ENCODE measurements around the gene HOXD1. TPM values are rescaled to one million over a fixed set of nuclear protein-coding genes. Genes with fewer than 3 reads are reported as not detected.

HOXD1 gene
- total RNA-seq, 4 donors from 2014 or later: 0.11 to 0.40 TPM; not detected in 2

DNA sequence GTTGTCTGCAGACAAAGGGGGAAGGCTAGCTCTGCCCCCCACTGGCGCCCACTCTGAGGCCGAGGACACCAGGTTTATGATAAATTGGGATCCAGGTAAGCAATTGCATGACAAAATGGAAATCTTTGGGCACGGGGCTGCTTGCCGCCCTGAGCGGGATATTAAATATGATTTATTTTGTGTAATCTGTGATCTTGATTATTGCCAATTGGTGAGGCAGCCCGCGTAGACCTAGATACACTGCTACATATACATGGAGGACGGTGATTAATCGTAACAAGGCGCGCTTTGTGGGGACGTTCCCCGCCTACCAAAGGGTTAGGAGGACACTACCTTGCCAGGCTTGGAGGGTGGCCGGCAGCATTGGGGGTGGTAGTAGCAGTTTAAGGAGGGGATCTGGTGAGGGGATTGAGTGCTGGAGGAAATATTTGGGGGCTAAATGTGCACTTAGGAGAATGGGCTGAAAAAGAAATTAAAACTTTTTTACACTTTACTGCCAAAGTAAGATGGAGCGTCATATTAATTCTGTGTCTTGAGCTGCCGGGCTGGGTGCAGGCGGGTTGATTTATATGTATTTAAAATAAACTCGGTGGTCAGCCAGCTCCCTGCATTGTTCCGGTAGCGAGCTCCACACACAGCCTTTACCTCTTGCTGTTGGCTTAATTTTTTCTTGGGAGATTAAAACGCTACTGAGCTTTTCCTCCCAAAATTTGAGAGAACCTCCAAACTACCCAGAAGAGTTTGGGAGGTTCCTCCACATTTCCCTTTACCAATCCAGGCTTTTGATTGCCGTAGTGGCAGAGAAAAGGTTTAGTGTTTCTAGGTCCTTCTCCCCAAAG lies 27.3 kb upstream of the HOXD1 start:
- no peak for TF ChIP-seq POLR2A (IDR thresholded peaks at IDR 0.05)
- TF ChIP-seq, protein P1, sequence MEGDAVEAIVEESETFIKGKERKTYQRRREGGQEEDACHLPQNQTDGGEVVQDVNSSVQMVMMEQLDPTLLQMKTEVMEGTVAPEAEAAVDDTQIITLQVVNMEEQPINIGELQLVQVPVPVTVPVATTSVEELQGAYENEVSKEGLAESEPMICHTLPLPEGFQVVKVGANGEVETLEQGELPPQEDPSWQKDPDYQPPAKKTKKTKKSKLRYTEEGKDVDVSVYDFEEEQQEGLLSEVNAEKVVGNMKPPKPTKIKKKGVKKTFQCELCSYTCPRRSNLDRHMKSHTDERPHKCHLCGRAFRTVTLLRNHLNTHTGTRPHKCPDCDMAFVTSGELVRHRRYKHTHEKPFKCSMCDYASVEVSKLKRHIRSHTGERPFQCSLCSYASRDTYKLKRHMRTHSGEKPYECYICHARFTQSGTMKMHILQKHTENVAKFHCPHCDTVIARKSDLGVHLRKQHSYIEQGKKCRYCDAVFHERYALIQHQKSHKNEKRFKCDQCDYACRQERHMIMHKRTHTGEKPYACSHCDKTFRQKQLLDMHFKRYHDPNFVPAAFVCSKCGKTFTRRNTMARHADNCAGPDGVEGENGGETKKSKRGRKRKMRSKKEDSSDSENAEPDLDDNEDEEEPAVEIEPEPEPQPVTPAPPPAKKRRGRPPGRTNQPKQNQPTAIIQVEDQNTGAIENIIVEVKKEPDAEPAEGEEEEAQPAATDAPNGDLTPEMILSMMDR (IDR thresholded peaks at IDR 0.05): no peak
- DNase-seq: no peak
- WGBS, 2 donors: 15 to 26% methylated on average over 22 of the region's 22 CpGs
- Histone ChIP-seq H3K4me3 (replicated peaks in 1 of 3) (no peak overlapping the region), H3K9me3 (no peaks in the 10 kb centered on the region), H3K4me1 (peaks cover 7 to 31% of the 10 kb centered on the region in 2 donors), H3K27ac (no peak overlapping the region), H3K27me3 (peaks cover 80% of the 10 kb centered on the region), H3K36me3 (no peaks in the 10 kb centered on the region)
- intact Hi-C loops (cut with DNase I): no loop called here

DNA sequence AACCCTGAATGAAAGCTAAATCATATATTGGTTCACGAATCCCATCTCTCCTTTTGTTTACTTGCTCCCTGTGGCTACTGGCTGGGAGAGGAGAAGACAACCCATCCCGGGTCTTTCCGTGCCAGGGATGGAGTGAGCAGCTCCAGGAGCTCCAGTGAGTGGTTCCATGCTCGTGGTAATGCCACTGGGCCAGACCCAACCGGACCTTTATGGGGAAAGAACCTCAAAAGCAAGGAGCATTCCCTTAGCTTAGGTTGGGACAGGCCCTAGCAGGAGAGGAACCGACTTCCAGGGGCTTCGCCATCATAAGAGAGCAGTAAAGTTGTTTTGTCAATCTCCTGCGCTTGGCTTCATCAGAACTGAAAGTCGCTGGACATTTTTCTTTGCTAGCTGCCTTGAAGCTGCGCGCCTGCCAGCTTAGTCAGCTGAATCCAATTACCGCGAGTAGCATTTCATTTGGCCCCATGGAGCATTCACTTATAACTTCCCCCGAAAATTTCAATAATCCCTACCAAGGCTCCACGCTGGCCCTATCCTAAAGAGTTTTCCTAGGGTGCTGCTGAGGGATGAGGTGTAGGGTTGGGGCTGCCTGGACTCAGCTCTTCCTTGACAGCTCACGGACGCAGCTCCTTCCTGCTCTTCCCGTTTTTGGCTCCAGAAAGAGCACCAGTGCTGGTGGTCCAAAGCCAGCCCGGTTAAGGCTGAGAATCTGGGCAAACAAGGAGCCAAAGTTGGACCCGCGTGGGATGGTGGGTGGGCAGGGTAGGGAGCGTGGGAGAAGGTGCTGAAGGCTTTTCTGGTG lies 26.4 kb upstream of the HOXD1 start:
- Histone ChIP-seq H3K4me3 (replicated peaks in 1 of 3) (no peak overlapping the region), H3K27ac (no peak overlapping the region)
- no peak for TF ChIP-seq POLR2A (IDR thresholded peaks at IDR 0.05)
- TF ChIP-seq, protein P1 (IDR thresholded peaks at IDR 0.05): no peak

DNA sequence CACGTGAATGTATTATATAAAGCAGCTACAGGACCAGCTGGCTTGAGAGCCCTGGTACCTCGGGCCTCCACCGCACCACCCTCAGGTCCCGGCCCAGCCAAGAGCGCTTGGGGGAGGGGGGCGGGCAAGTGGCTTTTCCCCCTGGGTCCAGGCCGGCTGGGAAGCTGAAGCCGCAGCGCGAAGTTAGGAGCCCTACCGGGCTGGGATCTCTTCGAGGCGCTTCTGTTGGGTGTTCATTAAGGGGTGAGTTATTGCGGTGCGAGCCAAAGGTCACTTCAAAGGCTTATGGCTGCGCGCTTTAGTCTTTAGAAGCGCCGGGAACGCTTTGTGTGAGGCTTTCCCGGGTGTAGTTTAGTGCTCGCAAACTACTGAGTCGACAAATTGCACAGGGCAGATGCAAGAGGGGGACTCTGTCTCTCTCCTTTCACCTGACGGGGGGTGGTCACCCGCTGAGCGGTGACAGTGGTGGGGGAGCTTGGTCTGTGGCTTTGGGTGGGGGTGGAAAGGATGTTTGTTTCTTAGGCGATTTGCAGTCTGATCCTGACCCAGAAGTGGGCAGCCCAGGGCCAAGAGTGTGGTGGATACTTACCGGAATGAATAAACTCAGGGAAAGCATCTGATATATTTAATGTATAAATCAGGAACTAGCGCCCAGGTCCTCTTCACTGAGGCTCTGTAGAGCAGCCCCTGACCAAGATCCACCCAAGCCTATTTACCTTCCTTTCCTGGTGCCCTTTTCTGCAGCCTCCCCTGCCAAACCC lies 25.4 kb upstream of the HOXD1 start:
- Histone ChIP-seq H3K27ac (no peak overlapping the region), H3K4me3 (replicated peaks in 1 of 3) (no peak overlapping the region), H3K36me3 (no peaks in the 10 kb centered on the region), H3K27me3 (peaks cover 65% of the 10 kb centered on the region), H3K4me1 (peaks cover 2 to 25% of the 10 kb centered on the region in 2 donors), H3K9me3 (no peaks in the 10 kb centered on the region)
- TF ChIP-seq, protein P1 (IDR thresholded peaks at IDR 0.05): no peak
- no peak for TF ChIP-seq POLR2A (IDR thresholded peaks at IDR 0.05)
- intact Hi-C loops (cut with DNase I): no loop called here
- WGBS, 2 donors: 13 to 24% methylated on average over 23 to 25 of the region's 29 CpGs
- no peak for DNase-seq

More for the DNA sequence above, 26.4 kb upstream of the HOXD1 start:
- H3K27me3 ChIP-seq: peaks cover 71% of the 10 kb centered on the region
- intact Hi-C loops (cut with DNase I): no loop called here
- no peaks in the 10 kb centered on the region for H3K9me3 ChIP-seq
- DNase-seq: peak in 1 of 2 donors; percentile 30
- WGBS, 2 donors: 8 to 12% methylated on average over 20 to 22 of the region's 22 CpGs
- peaks cover 6 to 31% of the 10 kb centered on the region in 2 donors for H3K4me1 ChIP-seq
- H3K36me3 ChIP-seq: no peaks in the 10 kb centered on the region

DNA sequence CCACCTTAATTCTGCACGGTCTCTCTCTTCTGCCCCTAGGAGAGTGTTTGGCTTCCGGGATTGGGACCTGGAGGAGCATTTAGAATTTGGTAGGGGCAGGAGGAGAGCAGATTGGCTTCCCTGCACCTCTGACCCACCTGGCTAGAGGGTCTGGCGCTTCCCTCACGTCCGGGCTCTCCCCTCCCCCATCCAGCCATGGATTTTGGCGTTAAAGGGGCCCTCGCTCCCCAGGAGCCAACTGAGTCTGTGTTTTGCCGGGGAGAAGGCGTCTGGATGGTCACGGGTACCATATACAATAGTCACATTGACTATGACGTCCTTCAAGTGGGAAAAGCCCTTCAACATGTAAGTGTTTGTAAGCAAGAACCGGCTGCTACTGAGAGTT lies 24.8 kb upstream of the HOXD1 start:
- H3K4me3 ChIP-seq (replicated peaks in 1 of 3): no peak overlapping the region
- TF ChIP-seq, protein P1 (IDR thresholded peaks at IDR 0.05): no peak
- no peak for TF ChIP-seq POLR2A (IDR thresholded peaks at IDR 0.05)
- 15 to 18% methylated on average over 12 of the region's 12 CpGs for WGBS, 2 donors
- peaks cover 2 to 25% of the 10 kb centered on the region in 2 donors for H3K4me1 ChIP-seq
- H3K27ac ChIP-seq: no peak overlapping the region
- H3K36me3 ChIP-seq: no peaks in the 10 kb centered on the region
- no peaks in the 10 kb centered on the region for H3K9me3 ChIP-seq
- DNase-seq: no peak
- H3K27me3 ChIP-seq: peaks cover 66% of the 10 kb centered on the region
- intact Hi-C loops (cut with DNase I): no loop called here

Measured in thyroid gland (tissue), 4 donors.